Right renal cortex interstitium (tissue), 3 donors: ENCODE results near the gene RNF114. TPM values are rescaled to one million over a fixed set of nuclear protein-coding genes. Genes with fewer than 3 reads are reported as not detected.

Experiments used
- polyA plus RNA-seq, 3 donors: library from polyadenylated mRNA; unstranded; fragments of 120-200 nt; gene quantifications; one replicate each; pipeline ENCODE4 v1.2.1, GENCODE V29; 2013; ENCODE audit not compliant: insufficient read length in 3 of 3

The RNF114 gene
- polyA plus RNA-seq, 3 donors, result 64.1 to 67.4 (median 67.2) TPM

Other genes with a start within 250 kb of the RNF114 start
- 10 to 100 TPM; 50.0 to 56.4 (median 50.1) TPM for gene B4GALT5, start 222.5 kb upstream of the RNF114 start, polyA plus RNA-seq
- 1 to 10 TPM; 8.0 to 8.1 (median 8.0) TPM for gene SLC9A8, start 123.6 kb upstream of the RNF114 start, polyA plus RNA-seq
- gene SPATA2, start 20.9 kb upstream of the RNF114 start, polyA plus RNA-seq, result 10 to 100 TPM in 1 of 3 donors, 1 to 10 TPM in 2; 8.8 to 10.3 (median 9.7) TPM
- gene SNAI1, start 46.6 kb downstream of the RNF114 start, polyA plus RNA-seq, result 10 to 100 TPM in 2 of 3 donors, 1 to 10 TPM in 1; 9.9 to 10.7 (median 10.2) TPM
- 100 to 1,000 TPM; 149 to 151 (median 149) TPM for gene UBE2V1, start 176.8 kb downstream of the RNF114 start, polyA plus RNA-seq
- gene PEDS1, start 217.3 kb downstream of the RNF114 start, polyA plus RNA-seq, result 10 to 100 TPM; 22.1 to 25.6 (median 24.6) TPM